ENCODE data around the gene IGSF8.

- TF ChIP-seq CTCF (IDR thresholded peaks at IDR 0.05; ENCODE audit: poor library complexity, severe bottlenecking) (no peak), MXI1 (conservative IDR thresholded peaks at IDR 0.05; ENCODE audit: poor library complexity, severe bottlenecking) (no peak), REST (IDR thresholded peaks at IDR 0.05; ENCODE audit: borderline replicate concordance) (no peak), SMC3 (conservative IDR thresholded peaks at IDR 0.05; ENCODE audit: poor library complexity) (no peak), TAF1 (IDR thresholded peaks at IDR 0.05; ENCODE audit: low read depth) (no peak), POLR2AphosphoS5 (IDR thresholded peaks at IDR 0.05) (no peak)
These were observed 23.0 kb upstream of the IGSF8 start for GRCh38 chr1:160121388-160121787.
